Endothelial cell of umbilical vein (primary cell): Measurements from ENCODE around the gene MMP25.

Source experiments
- CTCF ChIP-seq, 2 donors: IDR thresholded peaks; 1 replicate in 1 of 2; 2 replicates in 1 of 2; pipeline ENCODE4 v1.5.1; 2011; ENCODE audit warnings: low read length in 2 of 2, mild to moderate bottlenecking in 2 of 2, moderate library complexity in 2 of 2, control low read depth in 1 of 2, inconsistent platforms in 1 of 2, low read depth in 1 of 2; ENCODE audit not compliant: insufficient read depth in 1 of 2; ENCODE audit errors: extremely low read depth in 1 of 2
- EZH2 ChIP-seq: IDR thresholded peaks from 2 replicates; pipeline ENCODE4 v1.6.1; 2012; ENCODE audit warnings: borderline replicate concordance, low read depth, mild to moderate bottlenecking, moderate library complexity, low read length, inconsistent platforms; ENCODE audit not compliant: severe bottlenecking
- POLR2A ChIP-seq: IDR thresholded peaks from 2 replicates; pipeline ENCODE4 v1.6.1; 2012; ENCODE audit warnings: low read depth, mild to moderate bottlenecking, control low read depth, low read length

- no peak for TF ChIP-seq CTCF (IDR thresholded peaks at IDR 0.05; ENCODE audit: extremely low read depth in 1 of 2, insufficient read depth in 1 of 2, low read depth in 1 of 2, low read length in 2 of 2)
- TF ChIP-seq EZH2 = no peak
- TF ChIP-seq POLR2A = no peak
Observed at GRCh38 chr16:3049921-3050481, 3.6 kb downstream of the MMP25 start.
